ENCODE measurements around the gene RDH11.

DNA sequence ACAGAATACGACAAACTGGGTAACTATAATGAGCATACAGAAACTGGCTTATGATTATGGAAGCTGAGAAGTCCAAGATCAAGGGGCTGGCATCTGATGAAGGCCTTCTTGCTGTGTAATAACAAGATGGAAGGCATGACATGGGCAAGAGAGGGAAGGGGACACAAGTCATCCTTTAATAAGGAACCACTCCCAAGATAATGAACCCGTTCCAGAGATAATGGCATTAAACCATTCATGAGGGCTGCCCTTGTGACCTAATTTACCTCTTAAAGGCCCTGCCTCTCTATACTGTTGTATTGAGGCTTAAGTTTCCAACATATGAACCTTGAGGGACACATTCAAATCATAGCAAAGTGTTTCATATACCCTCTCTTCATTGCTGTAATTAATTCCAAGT lies 16.6 kb downstream of the RDH11 start:
- TF ChIP-seq, protein P1, sequence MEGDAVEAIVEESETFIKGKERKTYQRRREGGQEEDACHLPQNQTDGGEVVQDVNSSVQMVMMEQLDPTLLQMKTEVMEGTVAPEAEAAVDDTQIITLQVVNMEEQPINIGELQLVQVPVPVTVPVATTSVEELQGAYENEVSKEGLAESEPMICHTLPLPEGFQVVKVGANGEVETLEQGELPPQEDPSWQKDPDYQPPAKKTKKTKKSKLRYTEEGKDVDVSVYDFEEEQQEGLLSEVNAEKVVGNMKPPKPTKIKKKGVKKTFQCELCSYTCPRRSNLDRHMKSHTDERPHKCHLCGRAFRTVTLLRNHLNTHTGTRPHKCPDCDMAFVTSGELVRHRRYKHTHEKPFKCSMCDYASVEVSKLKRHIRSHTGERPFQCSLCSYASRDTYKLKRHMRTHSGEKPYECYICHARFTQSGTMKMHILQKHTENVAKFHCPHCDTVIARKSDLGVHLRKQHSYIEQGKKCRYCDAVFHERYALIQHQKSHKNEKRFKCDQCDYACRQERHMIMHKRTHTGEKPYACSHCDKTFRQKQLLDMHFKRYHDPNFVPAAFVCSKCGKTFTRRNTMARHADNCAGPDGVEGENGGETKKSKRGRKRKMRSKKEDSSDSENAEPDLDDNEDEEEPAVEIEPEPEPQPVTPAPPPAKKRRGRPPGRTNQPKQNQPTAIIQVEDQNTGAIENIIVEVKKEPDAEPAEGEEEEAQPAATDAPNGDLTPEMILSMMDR (optimal IDR thresholded peaks at IDR 0.05 in 1 of 3, IDR thresholded peaks at IDR 0.05 in 1 of 3, conservative IDR thresholded peaks at IDR 0.05 in 1 of 3; ENCODE audit: extremely low read depth in 1 of 3, insufficient read depth in 2 of 3, low read length in 3 of 3), result no peak
- TF ChIP-seq EZH2 (IDR thresholded peaks at IDR 0.05; ENCODE audit: low read length), result no peak
